Activated gamma-delta T cell treated with anti-CD3 and anti-CD28 coated beads, Interleukin-2, amount 50 U/mL, for 16 hours (primary cell): ENCODE data around the gene HADH.
A peak's percentile ranks its signal among the peaks of the same experiment; 100 is the strongest.

Experiments used
- DNase-seq: peaks from one replicate; pipeline ENCODE4 v3.0.0-alpha.2; 2020; ENCODE audit warnings: low read depth

The HADH gene

DNA sequence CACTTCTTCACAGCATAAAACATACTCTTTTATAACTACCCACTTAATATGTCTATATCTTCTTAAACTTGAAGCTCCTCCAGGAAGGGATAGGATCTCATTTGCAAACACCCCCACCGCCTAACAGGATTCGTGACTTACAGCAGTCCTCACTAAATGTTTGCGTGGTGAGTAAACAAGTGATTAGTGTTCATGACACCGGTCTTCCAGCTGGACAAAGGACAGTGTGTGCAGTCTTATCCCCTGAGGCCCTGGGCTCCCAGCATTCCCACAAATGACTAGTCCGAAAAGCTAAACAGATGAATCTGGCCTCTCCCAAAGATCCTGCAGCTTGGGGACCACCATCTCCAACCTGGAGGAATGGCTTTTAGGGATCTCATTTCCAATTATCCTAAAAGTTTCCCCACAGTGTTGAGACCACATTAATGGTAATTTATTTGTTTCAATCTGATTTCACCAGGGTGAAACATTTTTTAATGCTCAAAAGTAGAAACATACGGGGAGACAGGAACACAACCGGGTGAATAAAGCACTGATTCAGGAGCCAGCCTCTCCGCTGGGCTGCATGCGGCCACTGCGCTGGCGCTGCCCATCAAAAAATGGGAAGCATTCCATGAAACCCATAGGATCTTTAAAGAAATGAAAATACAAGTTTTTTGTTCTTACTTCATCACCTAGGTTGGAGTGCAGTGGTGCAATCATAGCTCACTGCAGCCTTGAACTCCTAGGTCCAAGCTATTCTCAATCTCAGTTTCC lies 69.2 kb downstream of the HADH start:
- DNase-seq, result no peak

GRCh38 chr4:108060164-108060563 lies 70.5 kb downstream of the HADH start:
- no peak for DNase-seq

DNA sequence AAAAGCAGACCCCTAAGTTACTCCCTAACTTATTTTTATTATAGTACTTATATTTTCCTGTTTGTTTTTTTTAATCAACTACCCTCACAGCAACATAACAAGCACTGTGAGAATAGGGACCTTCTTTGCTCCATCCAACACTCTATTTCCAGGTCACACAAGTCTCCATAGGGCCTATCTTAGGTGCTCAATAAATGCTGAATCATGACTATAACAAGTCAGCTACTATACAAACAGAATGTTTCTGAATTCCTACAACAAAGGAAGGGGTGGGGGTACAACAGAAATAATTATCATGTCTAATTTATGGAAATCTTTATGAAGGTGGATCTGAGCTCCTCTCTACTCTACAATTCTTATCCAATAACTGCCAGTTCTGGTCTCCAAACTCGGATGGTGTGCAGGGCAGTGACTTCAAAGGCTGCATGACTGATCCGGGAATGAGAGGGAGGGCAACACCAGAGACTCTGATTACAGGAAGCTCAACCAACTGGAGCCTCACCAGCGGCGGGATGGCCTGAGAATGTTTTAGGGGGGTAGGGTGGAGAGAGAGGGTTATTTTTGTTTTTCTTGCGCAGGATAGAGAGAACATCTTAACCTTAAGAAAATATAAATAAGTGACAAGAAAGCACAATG lies 71.1 kb downstream of the HADH start:
- no peak for DNase-seq

- no peak for DNase-seq
These were observed 78.8 kb downstream of the HADH start for GRCh38 chr4:108068442-108068841.

DNA sequence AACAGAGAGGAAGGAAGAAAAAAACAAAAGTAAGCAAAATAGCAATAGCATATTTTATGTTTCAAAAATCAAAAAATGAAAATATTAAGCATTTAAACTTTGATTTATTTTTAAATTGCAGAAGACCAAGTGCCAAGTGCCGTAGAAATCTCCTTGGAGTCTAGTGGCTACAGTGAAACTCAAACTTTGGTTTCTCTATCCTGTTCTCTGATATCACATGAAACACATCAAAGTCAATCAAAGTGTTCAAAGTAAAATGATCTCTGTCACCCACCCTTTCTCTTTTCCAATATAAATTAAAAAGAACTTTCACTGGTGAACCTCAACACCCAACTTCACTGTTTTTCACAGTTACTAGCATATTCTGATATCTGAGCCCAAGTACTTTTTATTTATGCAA lies 81.1 kb downstream of the HADH start:
- DNase-seq, result no peak

DNA sequence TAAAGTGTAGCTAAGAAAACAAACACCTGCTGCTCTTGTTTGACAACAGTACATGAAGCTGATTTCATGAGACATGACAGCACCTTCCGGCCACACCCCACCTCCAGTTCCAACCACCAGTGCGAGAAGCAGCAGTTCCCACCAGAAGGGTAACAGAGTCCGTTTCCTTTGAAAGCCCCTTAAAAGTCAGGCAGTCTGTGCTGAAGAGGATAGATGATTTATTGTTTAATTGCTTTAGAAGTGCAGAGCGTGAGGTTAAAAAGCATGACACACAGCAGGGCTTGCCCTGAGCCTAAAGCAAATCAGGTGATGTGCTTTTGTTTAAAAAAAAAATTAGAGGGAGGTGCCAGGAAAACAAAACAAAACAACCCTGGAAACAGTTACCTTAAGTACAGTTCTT lies 82.6 kb downstream of the HADH start:
- peak; percentile 54 for DNase-seq

- no peak for DNase-seq
These were observed 88.5 kb downstream of the HADH start for GRCh38 chr4:108078024-108078733.

GRCh38 chr4:108080747-108081146 lies 91.1 kb downstream of the HADH start:
- peak; percentile 19 for DNase-seq

- no peak for DNase-seq
These were observed 91.6 kb downstream of the HADH start for GRCh38 chr4:108081256-108081655.
